NCI-H526 (cell line): ENCODE results near the gene RSRC1.
"Not testable (repeated sequence)": the region's sequence is repeated elsewhere in the genome, so short reads cannot be mapped to it uniquely, and the experiment has no call there.

ENCODE experiments used
- DNase-seq, 2 experiments: peaks; one replicate each; lab custom pipeline; 2025; lab: John Stamatoyannopoulos, UW

Gene RSRC1

DNA sequence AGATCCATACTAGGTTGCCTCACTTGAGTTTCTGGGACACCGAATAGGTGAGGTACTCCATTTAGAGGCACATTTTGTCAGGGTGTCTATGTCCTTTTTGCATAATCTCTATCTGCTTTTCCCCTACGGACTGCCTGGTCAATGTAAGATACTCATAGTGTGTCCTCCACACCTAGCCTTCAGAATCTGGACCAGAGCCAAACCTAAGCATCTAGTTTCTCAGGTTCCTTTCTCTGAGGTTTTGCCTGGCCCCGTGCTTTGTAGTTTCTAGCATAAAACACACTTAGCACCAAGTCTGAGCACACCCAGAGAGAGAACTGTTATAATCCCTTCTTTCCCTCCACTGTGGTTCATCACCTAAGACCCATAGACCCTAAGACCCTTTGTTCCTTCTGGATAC, 355.2 kb downstream of the RSRC1 start:
- no peak for DNase-seq

DNA sequence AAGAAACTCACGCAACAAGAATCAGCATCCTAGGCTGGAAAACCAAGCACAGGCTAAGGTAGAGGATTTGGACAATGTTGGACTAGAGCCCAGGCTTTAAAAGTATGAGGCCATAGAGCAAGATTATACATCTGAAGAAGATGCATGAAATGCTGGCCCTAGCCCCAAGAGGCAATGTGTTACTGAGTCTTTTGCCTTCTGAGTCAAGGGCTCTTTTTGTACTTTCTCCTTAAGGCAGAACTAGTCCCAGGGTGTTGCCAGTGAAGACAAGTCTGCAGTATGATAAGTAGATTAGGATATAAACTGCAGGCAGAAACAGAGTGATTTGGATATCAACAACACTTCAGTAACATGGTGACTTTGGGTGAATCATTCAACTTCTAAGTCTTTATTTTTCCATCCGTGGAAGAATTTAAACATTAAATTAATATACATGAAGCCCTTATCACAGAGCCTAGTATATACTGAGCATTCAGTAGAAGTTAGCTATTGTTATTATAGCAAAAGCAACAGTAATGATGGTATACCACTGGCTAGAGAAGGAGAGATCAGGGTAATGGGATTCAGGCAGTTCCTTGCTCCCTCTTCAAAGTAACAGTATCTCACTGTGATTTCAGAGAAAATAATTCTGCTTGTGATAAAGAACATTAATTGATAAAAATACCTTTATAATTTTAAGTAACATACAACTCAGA, 361.2 kb downstream of the RSRC1 start:
- no peak for DNase-seq

DNA sequence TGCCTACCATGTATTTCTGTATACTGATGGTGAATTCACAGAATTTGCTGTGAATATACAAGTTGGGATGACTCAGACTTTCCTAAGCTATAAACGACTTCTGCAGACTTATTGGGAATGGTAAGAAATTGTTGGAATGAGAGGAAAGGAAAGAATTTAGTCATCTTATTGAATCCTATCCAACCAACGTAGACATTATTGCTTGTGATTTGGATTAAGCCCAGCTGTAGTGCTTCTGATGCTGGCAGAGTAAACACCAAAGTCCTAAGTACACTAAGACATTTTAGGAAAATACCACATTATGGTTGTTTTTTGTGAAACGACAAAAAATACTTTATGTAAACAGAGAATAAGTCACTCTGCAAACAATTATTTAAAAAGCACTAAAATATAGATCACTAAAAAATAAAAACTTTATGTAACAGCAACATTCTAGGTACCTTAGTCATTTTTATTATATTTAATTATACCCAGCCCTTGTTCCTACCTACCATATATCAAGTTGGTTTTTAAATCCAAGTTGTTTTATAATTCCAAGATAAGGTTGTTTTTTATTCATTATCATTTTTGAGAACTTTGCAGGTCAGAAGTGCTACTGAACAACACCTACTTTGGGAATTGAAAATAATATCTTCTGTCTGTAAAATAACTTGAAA, 361.9 kb downstream of the RSRC1 start:
- DNase-seq: no peak

DNA sequence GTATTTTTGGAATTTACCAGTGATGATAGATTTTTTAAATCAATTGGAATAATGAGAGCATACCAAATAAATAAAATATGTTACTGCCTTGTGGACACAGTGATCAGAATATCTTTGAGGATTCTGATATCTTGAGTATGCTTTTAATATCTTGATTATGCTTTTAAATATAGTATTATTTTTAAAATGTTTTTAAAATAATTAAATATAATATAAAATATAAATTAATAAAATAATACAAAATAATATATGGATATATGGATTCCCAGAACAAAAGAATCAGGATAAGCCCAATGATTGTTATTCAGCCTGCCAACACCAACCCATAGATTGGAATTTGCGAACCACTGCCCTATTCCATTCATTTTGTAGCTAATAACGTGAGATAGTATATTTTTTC, 369.2 kb downstream of the RSRC1 start:
- DNase-seq: no peak

DNA sequence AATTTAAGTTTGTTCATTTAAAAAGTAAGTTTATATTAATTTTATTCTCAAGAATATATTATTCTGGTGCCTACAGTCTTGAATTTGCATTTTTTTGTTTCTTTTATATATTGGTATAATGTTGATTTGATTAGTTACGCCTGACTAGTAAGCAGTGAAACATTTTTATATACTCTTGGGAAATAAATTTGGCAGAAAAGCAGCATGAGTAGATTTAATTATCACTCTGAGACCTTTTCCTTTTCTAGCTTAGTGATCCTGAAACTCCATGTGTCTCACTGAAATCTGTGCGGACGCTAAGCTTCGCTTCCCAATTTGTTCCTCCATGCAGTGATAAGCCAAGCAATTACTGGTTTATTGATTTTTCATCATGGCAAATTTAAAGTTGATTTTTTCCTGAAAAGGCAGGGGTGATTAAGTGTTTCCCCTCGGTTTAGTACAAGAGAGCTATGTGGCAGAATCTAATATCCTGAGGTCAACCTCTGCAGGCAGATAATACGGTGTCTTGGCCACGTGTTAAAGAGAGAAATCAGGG, 373.9 kb downstream of the RSRC1 start:
- DNase-seq: no peak

DNA sequence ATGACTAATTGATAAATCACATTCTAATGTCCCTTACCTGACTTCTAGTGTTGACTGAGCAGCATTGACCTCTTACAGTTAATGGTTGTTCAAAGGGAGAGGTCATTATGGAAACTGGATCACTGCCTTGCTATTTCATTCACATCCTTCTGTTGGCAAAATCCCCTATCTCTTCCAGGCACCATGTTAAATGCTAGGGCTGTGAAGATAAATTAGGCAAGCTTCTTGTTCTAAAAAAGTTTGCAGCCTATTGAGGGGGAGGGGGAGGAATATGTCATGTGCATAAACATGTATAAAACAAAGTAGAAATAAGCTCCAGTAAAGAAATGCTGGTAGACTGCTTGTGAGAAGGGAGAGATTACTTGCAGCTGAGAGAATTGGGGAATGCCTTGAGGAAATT, 376.3 kb downstream of the RSRC1 start:
- no peak for DNase-seq

DNA sequence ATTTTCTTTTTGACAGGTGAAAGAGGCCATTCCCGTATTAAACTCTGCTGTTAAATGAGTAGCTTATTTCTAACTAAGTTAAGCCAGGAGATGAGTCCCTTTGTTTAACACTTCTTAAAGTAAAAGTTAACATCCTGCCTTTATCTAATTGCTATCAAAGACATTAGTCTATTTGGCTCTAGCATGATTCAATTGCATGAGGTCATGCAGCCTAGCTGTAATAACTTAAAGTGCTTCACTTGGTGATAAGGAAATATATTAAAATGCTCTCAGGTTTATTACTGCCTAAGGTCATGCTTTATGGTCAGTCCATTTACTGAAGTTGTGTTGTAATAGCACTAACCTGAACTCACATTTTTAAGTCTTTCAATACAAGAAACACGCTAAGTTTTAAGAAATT, 378.8 kb downstream of the RSRC1 start:
- no peak for DNase-seq

DNA sequence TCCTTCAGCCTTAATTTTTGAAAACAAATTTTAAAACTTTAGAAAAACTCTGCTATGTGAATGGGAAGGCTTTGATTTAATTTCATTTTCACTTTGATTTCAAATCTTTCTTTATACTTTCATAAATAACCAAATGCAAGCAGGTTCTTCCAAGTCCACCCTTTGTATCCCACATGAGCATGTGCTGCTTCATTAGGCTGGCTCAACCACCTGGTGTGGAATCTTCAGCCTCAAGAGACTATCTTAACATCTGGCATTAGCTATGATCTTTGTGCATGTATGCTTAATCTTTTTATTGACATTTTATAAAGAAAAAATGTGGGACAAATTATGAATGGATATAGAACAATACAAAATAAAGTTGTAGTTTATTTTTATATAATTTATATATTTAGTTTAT, 379.3 kb downstream of the RSRC1 start:
- no peak for DNase-seq

DNA sequence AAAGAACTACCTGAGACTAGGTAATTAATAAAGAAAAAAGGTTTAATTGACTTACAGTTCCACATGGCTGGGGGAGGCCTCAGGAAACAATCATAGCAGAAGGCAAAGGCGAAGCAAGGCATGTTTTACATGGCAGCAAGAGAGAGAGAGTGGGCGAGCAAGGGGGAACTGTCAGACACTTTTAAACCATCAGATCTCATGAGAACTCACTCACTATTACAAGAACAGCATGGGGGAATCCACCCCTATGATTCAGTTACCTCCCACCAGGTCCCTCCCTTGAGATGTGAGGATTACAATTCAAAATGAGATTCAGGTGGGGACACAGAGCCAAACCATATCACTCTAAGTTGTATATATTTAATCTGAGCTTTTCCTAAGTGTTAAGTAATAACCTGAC, 382.1 kb downstream of the RSRC1 start:
- no peak for DNase-seq

DNA sequence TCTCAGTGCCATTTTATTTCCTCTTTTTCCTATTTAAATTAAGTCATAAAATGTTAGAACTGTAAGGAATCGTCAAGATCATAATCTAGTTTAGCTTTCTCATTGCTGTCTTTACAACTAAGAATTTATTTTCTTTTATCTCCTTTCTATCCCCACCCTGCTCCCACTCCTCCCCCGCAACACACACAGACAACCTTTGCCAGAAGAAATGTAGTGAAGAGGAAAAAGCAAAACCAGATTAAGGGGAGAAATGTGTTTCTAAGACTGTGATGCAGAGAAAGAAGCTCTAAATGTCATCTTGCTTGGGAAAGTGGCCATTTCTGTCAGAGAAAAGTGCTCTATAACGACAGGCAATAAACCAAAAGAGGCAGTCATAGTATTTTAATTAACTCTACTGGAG, 382.8 kb downstream of the RSRC1 start:
- no peak for DNase-seq

DNA sequence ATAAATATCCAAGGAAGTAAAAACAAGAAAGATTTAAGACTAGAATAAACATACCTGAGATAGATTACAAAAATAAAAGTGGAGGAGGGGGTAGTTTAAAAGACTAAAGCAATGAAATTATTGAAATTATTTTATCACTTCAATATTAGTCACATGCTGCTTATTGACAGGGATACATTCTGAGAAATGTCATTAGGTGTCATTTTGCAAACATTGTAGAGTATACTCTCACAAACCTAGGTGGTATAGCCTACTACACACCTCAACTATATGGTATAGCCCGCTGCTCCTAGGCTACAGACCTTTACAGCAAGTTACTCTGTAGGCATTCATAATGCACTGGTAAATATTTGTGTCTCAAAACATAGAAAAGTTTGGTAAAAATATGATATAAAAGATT, 384.0 kb downstream of the RSRC1 start:
- DNase-seq: no peak

DNA sequence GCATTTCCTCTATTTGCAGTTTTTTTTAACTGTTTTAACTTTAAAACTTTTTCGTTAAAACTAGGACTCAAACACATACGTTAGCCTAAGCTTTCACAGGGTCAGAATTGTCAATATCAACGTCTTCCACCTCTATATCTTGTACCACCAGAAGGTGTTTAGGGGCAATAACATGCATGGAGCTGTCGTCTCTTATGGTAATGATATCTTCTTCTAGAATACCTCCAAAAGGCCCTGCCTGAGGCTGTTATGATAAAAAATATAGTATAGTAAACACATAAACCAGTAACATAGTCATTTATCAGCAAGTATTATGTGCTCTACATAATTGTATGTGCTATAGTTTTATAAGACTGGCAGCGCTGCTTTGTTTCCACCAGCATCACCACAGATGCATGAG, 384.8 kb downstream of the RSRC1 start:
- no peak for DNase-seq

DNA sequence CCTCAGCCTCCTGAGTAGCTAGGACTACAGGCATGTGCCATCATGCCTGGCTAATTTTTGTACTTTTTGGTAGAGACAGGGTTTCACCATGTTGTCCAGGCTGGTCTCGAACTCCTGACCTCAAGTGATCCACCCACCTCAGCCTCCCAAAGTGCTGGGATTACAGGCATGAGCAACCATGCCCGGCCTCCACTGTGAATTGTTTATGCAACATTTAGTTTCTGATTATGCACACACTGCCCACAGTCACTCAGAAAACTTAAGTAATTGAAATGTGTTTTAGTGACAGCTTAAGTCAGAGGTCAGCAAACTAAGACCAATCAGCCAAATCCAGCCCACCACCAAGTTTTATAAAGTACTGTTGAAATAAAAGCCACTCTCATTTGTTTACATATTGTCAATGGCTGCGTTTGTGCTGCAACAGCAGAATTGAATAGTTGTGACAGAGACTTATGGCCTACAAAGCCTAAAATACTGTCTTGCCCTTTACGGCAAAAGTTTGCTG, 385.6 kb downstream of the RSRC1 start:
- not testable (repeated sequence) for DNase-seq

DNA sequence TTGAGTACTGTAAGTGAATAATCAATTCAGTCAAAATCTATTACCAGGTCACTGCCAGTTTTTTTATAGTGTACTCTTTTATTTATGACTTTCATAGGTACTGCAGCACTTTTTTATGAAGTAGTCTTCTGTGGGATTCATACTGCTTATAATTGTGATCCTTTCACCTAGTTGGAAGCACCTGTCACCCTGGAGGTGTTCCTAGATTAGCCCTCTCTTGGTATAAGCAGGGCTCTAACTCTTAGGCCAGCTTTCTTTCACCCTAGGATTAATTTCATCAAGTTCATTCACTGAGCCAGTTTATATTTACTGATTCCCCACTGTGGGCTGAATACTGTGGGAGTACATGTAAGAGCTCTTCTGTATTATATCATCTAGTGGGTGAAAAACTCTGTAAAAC, 395.2 kb downstream of the RSRC1 start:
- no peak for DNase-seq

DNA sequence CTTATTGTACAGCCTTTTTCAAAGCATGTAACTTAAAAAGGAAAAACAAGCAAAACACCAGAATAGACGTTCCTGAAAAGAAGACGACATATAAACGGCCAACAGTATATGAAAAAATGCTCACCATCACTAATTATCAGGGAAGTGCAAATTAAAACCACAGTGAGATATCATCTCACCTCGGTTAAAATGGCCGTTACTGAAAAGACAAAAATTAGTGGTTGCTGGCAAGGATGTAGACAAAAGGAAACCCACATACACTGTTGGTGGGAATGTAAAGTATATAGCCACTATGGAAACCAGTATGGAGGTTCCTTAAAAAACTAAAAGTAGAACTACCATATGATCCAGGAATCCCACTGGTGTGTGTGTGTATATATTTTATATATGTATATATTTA, 396.6 kb downstream of the RSRC1 start:
- DNase-seq: no peak

DNA sequence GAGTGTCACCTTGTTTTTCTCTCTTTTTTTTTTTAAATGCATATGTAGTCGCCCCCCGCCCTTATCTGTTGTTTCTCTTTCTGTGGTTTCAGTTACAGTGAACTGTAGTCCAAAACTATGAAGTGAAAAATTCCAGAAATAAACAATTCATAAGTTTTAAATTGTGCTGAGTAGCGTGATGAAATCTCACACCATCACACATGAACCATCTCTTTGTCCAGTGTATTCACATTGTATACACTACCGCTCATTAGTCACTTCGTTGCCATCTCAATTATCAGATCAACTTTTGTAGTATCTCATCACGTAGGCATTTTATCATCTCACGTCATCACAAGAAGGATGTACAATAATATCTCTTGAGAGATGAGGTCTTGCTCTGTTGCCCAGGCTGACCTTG, 398.6 kb downstream of the RSRC1 start:
- DNase-seq: no peak

DNA sequence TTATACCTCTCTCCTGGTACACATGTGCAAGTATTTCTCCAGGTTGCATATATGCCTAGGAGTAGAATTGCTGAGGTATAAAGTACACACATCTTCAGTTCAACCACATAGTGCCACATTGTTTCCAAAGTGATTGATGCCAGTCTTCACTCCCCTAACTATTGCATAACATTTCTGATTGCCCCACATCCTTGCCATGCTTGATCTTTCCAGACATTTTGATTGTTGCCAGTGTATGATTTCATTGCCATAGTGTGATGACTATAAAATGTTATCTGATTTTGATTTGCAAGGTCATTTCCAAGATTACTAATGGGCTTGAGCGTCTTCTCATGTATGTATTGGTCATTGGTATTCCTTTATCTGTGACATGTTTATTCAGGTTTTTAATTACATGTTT, 400.0 kb downstream of the RSRC1 start:
- no peak for DNase-seq

DNA sequence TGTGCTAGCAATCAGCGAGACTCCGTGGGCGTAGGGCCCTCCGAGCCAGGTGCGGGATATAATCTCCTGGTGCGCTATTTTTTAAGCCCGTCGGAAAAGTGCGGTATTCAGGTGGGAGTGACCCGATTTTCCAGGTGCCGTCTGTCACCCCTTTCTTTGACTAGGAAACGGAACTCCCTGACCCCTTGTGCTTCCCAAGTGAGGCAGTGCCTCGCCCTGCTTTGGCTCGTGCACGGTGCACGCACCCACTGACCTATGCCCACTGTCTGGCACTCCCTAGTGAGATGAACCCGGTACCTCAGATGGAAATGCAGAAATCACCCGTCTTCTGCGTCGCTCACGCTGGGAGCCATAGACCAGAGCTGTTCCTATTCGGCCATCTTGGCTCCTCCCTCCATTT, 406.8 kb downstream of the RSRC1 start:
- not testable (repeated sequence) for DNase-seq

DNA sequence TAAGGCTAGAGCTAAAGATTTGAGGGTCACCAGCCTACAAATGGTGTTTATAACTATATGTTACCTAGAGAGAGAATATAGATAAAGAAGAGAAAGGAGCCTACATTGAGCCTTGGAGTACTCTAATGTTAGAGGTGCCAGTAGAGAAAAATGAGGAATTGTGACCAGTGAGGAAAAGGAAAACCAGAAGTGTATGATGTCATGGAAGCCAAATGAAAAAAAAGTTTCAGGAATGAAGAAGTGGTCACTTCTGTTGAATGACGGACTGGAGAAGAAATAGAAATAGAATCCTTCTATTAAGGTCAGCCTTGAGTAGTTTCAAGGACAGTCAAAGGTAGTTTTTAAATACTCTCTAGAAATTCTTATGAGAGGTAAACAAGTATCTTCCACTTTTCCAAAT, 409.9 kb downstream of the RSRC1 start:
- no peak for DNase-seq

DNA sequence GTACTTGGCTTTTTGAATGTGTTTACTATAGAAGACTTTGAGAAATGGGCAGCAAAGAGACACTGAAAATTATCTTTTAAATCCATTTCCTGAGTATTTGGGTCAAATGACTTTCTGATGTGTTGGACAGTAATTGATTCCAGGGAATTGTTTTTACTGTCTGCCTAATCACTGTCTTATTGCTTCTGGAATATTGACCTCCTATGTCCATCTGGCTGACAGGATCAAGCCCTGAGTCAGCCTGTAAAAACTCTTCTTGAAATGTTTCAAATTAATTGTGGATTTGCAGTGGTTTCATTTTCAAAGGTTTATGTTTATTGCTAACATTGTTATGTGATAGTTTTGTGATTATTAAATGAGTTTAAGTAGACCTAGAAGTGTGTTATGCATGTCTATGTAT, 410.5 kb downstream of the RSRC1 start:
- no peak for DNase-seq

DNA sequence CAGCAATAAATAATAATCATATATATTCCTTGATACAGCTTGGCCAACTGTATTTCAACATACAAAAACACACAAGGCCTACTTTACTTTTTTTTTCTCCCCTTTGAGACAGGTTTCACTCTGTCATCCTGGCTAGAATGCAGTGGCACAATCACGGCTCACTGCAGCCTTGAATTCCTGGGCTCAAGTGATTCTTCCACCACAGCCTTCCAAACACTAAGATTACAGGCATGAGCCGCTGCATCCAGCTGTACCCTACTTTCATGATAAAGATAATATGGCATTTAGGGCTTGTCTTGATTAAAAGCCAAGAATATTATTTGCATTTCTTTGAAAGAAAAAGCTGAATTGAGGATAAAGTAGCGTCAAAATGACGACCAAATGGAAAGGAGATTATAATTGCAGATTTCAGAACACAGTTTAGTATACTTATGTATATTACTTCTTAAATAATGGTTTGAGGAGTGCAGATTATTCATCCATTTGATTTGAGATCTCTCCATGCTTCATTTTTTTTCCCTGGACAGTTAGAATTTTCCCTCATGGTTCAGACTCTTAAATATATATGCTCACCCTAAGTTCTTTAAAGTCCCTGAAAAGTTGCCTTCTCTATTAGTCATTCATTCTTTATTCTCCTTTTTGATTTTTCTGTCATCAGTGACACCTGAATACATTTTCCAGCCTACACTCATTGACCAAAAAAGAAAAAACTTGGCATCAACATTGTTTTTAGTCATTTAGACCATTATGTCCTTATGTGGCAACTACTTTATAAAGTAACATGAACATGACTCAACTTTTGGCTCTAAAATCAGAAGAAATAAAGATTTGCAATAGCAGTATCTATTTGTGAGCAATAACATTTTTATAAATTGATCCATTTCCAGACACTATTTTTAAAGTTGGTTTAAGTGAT, 412.6 kb downstream of the RSRC1 start:
- DNase-seq: no peak

DNA sequence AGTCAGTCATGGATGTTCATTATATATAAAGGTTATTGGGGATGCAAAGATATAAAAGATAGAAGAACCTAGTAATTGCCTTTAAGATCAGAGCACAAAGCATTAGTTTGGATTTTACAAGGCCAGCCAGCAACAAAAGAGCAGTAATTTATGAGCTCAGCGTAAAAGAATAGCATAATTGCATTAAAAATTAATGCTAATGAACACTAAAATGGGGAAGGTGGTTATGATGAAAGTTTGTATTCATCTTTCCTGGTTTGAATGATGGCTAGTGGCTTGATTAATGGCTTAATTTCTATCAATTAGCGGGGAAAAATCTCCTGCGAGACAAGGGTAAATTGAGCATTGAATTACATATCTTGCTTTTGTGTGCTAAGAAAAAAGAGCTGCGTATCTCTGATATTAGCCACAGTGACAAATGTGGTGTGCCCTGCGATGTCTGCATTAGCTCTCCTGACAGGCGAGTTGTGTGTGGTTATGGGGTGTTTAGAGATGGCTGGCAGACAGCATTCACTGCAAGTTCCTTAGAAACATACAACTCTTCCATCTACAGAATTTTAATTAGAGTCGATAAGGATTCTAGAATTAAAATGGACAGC, 418.3 kb downstream of the RSRC1 start:
- DNase-seq: no peak
